ENCODE results near the gene NOVA2.

Gene NOVA2

GRCh38 chr19:45962021-45962420 lies 11.6 kb downstream of the NOVA2 start:
- no peaks in the 10 kb centered on the region for H3K4me1 ChIP-seq (ENCODE audit: control insufficient read depth in 1 of 2, insufficient read depth in 2 of 2, low read length in 2 of 2)
- H3K79me1 ChIP-seq (ENCODE audit: low read length), result no peaks in the 10 kb centered on the region
- no peak overlapping the region for H3K18ac ChIP-seq (ENCODE audit: low read length)
- no peak overlapping the region for H4K8ac ChIP-seq (ENCODE audit: low read depth, low read length)
- no peak overlapping the region for H3K4me3 ChIP-seq (ENCODE audit: low read depth, low read length)
- H3K9ac ChIP-seq (ENCODE audit: low read length), result no peak overlapping the region
- no peaks in the 10 kb centered on the region for H3K36me3 ChIP-seq (ENCODE audit: control insufficient read depth in 1 of 2, insufficient read depth in 2 of 2, low read length in 2 of 2)
- H2AFZ ChIP-seq (ENCODE audit: insufficient read depth, low read length, poor library complexity), result no peak overlapping the region
- no peak overlapping the region for H2BK120ac ChIP-seq (ENCODE audit: insufficient read depth, low read length, poor library complexity)
- no peak overlapping the region for H3K23ac ChIP-seq (ENCODE audit: low read length)
- H2AK5ac ChIP-seq (ENCODE audit: low read length), result no peak overlapping the region
- no peak overlapping the region for H3K4me2 ChIP-seq (ENCODE audit: low read length)
- no peak overlapping the region for H4K91ac ChIP-seq (ENCODE audit: low read depth, low read length)
- peaks cover 3% of the 10 kb centered on the region for H3K9me3 ChIP-seq (ENCODE audit: insufficient read depth, low read depth, low read length)
- H4K12ac ChIP-seq (ENCODE audit: low read depth, low read length), result no peak overlapping the region
- no peak overlapping the region for H2BK12ac ChIP-seq (ENCODE audit: low read length)
- WGBS (ENCODE audit: extremely low coverage, insufficient coverage, insufficient read length), result no CpG with 5 or more reads among the region's 15 CpGs
- no peak overlapping the region for H2BK5ac ChIP-seq (ENCODE audit: low read depth, low read length, poor library complexity)
- H3K27ac ChIP-seq (ENCODE audit: low read depth, low read length), result no peak overlapping the region
- H3K79me2 ChIP-seq (ENCODE audit: control insufficient read depth, insufficient read depth, low read length, poor library complexity), result no peaks in the 10 kb centered on the region
- no peak for DNase-seq
- no peaks in the 10 kb centered on the region for H3K27me3 ChIP-seq (ENCODE audit: insufficient read depth, low read length)
- H3K14ac ChIP-seq (ENCODE audit: low read length), result no peak overlapping the region
- no peak overlapping the region for H3K4ac ChIP-seq (ENCODE audit: low read depth, low read length)

GRCh38 chr19:45960595-45961235 lies 12.9 kb downstream of the NOVA2 start:
- Histone ChIP-seq H3K79me2 (ENCODE audit: control insufficient read depth, insufficient read depth, low read length, poor library complexity) (no peaks in the 10 kb centered on the region), H3K36me3 (ENCODE audit: control insufficient read depth in 1 of 2, insufficient read depth in 2 of 2, low read length in 2 of 2) (no peaks in the 10 kb centered on the region), H3K14ac (ENCODE audit: low read length) (no peak overlapping the region), H2AFZ (ENCODE audit: insufficient read depth, low read length, poor library complexity) (no peak overlapping the region), H3K79me1 (ENCODE audit: low read length) (no peaks in the 10 kb centered on the region), H3K23ac (ENCODE audit: low read length) (no peak overlapping the region), H3K9ac (ENCODE audit: low read length) (no peak overlapping the region), H4K8ac (ENCODE audit: low read depth, low read length) (no peak overlapping the region), H3K27me3 (ENCODE audit: insufficient read depth, low read length) (no peaks in the 10 kb centered on the region), H4K91ac (ENCODE audit: low read depth, low read length) (no peak overlapping the region), H3K27ac (ENCODE audit: low read depth, low read length) (no peak overlapping the region), H3K9me3 (ENCODE audit: insufficient read depth, low read depth, low read length) (peaks cover 3% of the 10 kb centered on the region), H3K4me2 (ENCODE audit: low read length) (no peak overlapping the region), H3K18ac (ENCODE audit: low read length) (no peak overlapping the region), H3K4ac (ENCODE audit: low read depth, low read length) (no peak overlapping the region), H3K4me3 (ENCODE audit: low read depth, low read length) (no peak overlapping the region), H3K4me1 (ENCODE audit: control insufficient read depth in 1 of 2, insufficient read depth in 2 of 2, low read length in 2 of 2) (peaks cover 0 to 3% of the 10 kb centered on the region in 2 experiments), H2BK5ac (ENCODE audit: low read depth, low read length, poor library complexity) (no peak overlapping the region), H4K12ac (ENCODE audit: low read depth, low read length) (no peak overlapping the region), H2AK5ac (ENCODE audit: low read length) (no peak overlapping the region), H2BK12ac (ENCODE audit: low read length) (no peak overlapping the region), H2BK120ac (ENCODE audit: insufficient read depth, low read length, poor library complexity) (no peak overlapping the region)
- DNase-seq, result no peak
- WGBS (ENCODE audit: extremely low coverage, insufficient coverage, insufficient read length), result no CpG with 5 or more reads among the region's 19 CpGs

DNA sequence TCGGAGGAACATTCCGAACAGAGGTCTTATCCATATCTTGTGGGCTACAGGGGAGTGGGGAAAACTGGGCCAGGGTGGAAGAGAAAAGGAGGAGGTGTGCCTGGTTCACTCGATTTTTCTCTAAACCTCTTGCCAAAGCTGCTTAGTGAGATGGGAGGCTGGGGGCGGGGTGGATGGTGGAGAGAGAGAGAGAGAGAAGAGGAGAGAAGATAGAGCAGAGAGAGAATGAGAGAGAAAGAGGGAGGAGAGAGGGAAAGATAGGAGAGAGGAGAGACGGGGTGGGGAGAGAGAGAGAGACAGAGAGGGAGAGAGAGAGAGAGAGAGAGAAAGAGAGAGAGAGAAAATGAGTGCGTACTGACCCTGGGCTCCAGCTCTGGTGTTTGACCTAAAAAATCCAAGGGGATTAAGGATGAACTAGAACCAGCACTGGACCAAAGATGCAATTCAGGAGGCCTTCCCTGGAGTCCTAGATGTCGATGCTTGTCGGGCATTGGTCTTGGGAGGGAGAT lies 14.1 kb downstream of the NOVA2 start:
- Histone ChIP-seq H2BK12ac (ENCODE audit: low read length) (no peak overlapping the region), H3K27me3 (ENCODE audit: insufficient read depth, low read length) (no peaks in the 10 kb centered on the region), H4K91ac (ENCODE audit: low read depth, low read length) (no peak overlapping the region), H3K14ac (ENCODE audit: low read length) (no peak overlapping the region), H3K4me2 (ENCODE audit: low read length) (no peak overlapping the region), H3K4me3 (ENCODE audit: low read depth, low read length) (no peak overlapping the region), H3K9ac (ENCODE audit: low read length) (no peak overlapping the region), H3K27ac (ENCODE audit: low read depth, low read length) (no peak overlapping the region), H3K18ac (ENCODE audit: low read length) (no peak overlapping the region), H2AFZ (ENCODE audit: insufficient read depth, low read length, poor library complexity) (no peak overlapping the region), H3K23ac (ENCODE audit: low read length) (no peak overlapping the region), H2BK5ac (ENCODE audit: low read depth, low read length, poor library complexity) (no peak overlapping the region), H3K36me3 (ENCODE audit: control insufficient read depth in 1 of 2, insufficient read depth in 2 of 2, low read length in 2 of 2) (no peaks in the 10 kb centered on the region), H3K79me1 (ENCODE audit: low read length) (no peaks in the 10 kb centered on the region), H3K79me2 (ENCODE audit: control insufficient read depth, insufficient read depth, low read length, poor library complexity) (no peaks in the 10 kb centered on the region), H3K4me1 (ENCODE audit: control insufficient read depth in 1 of 2, insufficient read depth in 2 of 2, low read length in 2 of 2) (peaks cover 0 to 3% of the 10 kb centered on the region in 2 experiments), H4K8ac (ENCODE audit: low read depth, low read length) (no peak overlapping the region), H3K4ac (ENCODE audit: low read depth, low read length) (no peak overlapping the region), H4K12ac (ENCODE audit: low read depth, low read length) (no peak overlapping the region), H2BK120ac (ENCODE audit: insufficient read depth, low read length, poor library complexity) (no peak overlapping the region), H3K9me3 (ENCODE audit: insufficient read depth, low read depth, low read length) (peaks cover 3% of the 10 kb centered on the region), H2AK5ac (ENCODE audit: low read length) (no peak overlapping the region)
- 100% methylated on average over 1 of the region's 8 CpGs for WGBS (ENCODE audit: extremely low coverage, insufficient coverage, insufficient read length)
- no peak for DNase-seq

- no CpG with 5 or more reads among the region's 12 CpGs for WGBS (ENCODE audit: extremely low coverage, insufficient coverage, insufficient read length)
- no peaks in the 10 kb centered on the region for H3K79me2 ChIP-seq (ENCODE audit: control insufficient read depth, insufficient read depth, low read length, poor library complexity)
- no peak overlapping the region for H3K27ac ChIP-seq (ENCODE audit: low read depth, low read length)
- no peak overlapping the region for H3K18ac ChIP-seq (ENCODE audit: low read length)
- H2AFZ ChIP-seq (ENCODE audit: insufficient read depth, low read length, poor library complexity), result no peak overlapping the region
- no peak for DNase-seq
- no peak overlapping the region for H3K4ac ChIP-seq (ENCODE audit: low read depth, low read length)
- H3K4me2 ChIP-seq (ENCODE audit: low read length), result no peak overlapping the region
- H3K36me3 ChIP-seq (ENCODE audit: control insufficient read depth in 1 of 2, insufficient read depth in 2 of 2, low read length in 2 of 2), result no peaks in the 10 kb centered on the region
- H3K27me3 ChIP-seq (ENCODE audit: insufficient read depth, low read length), result no peaks in the 10 kb centered on the region
- H4K8ac ChIP-seq (ENCODE audit: low read depth, low read length), result no peak overlapping the region
- no peak overlapping the region for H4K12ac ChIP-seq (ENCODE audit: low read depth, low read length)
- no peak overlapping the region for H4K91ac ChIP-seq (ENCODE audit: low read depth, low read length)
- peaks cover 3% of the 10 kb centered on the region for H3K9me3 ChIP-seq (ENCODE audit: insufficient read depth, low read depth, low read length)
- no peak overlapping the region for H3K23ac ChIP-seq (ENCODE audit: low read length)
- H3K9ac ChIP-seq (ENCODE audit: low read length), result no peak overlapping the region
- H3K14ac ChIP-seq (ENCODE audit: low read length), result no peak overlapping the region
- no peak overlapping the region for H2AK5ac ChIP-seq (ENCODE audit: low read length)
- H2BK12ac ChIP-seq (ENCODE audit: low read length), result no peak overlapping the region
- H3K4me1 ChIP-seq (ENCODE audit: control insufficient read depth in 1 of 2, insufficient read depth in 2 of 2, low read length in 2 of 2), result peaks cover 0 to 3% of the 10 kb centered on the region in 2 experiments
- H3K4me3 ChIP-seq (ENCODE audit: low read depth, low read length), result no peak overlapping the region
- H3K79me1 ChIP-seq (ENCODE audit: low read length), result no peaks in the 10 kb centered on the region
- H2BK5ac ChIP-seq (ENCODE audit: low read depth, low read length, poor library complexity), result no peak overlapping the region
- H2BK120ac ChIP-seq (ENCODE audit: insufficient read depth, low read length, poor library complexity), result no peak overlapping the region
Observed at GRCh38 chr19:45958769-45959516, 14.7 kb downstream of the NOVA2 start.
